Lower leg skin (tissue), 4 donors: Measurements from ENCODE around the gene ETFA. TPM values are rescaled to one million over a fixed set of nuclear protein-coding genes. Genes with fewer than 3 reads are reported as not detected.
"Not testable (repeated sequence)": the region's sequence is repeated elsewhere in the genome, so short reads cannot be mapped to it uniquely, and the experiment has no call there.

Experiments used
- DNase-seq, 2 donors: peaks; one replicate each; pipeline ENCODE4 v3.0.0-alpha.2; 2019; ENCODE audit warnings: low spot score in 2 of 2
- H3K4me3 ChIP-seq: fragments of 200-600 bp; sonication (generic); 2 replicates; pipeline ENCODE4 v1.5.1; 2017; ENCODE audit warnings: mild to moderate bottlenecking, low read depth; ENCODE audit not compliant: poor library complexity, severe bottlenecking
- POLR2A ChIP-seq, 2 donors: fragments of 450-650 bp; IDR thresholded peaks; one replicate each; pipeline ENCODE4 v1.6.1; 2016 to 2017; ENCODE audit warnings: antibody characterized with exemption in 2 of 2, mild to moderate bottlenecking in 1 of 2, moderate library complexity in 1 of 2
- WGBS, 2 donors: methylation state at CpG; one replicate each; pipeline ENCODE4 v1.1.5; 2018; 5-methylcytosine and 5-hydroxymethylcytosine counted together
- intact Hi-C: fragments of 100-400 bp; cut with DNase I; formaldehyde crosslinking; loops from one replicate; pipeline ENCODE4 v1.15.0; 2023; ENCODE audit warnings: low total_unique reads
- total RNA-seq, 4 donors: library from RNA; depleted of rRNA; stranded (reverse); fragments of >200 nt; gene quantifications; one replicate each; pipeline ENCODE4 v1.1.0, GENCODE V29; 2016
- TF ChIP-seq, protein P1 (sequence below), 3 donors: fragments of 450-650 bp; IDR thresholded peaks; one replicate each; pipeline ENCODE4 v1.5.1; 2016; ENCODE audit warnings: antibody characterized with exemption in 3 of 3, mild to moderate bottlenecking in 3 of 3, moderate library complexity in 2 of 3

The ETFA gene
- total RNA-seq, 4 donors from 2014 or later: 65.1 to 110 (median 67.5) TPM

DNA sequence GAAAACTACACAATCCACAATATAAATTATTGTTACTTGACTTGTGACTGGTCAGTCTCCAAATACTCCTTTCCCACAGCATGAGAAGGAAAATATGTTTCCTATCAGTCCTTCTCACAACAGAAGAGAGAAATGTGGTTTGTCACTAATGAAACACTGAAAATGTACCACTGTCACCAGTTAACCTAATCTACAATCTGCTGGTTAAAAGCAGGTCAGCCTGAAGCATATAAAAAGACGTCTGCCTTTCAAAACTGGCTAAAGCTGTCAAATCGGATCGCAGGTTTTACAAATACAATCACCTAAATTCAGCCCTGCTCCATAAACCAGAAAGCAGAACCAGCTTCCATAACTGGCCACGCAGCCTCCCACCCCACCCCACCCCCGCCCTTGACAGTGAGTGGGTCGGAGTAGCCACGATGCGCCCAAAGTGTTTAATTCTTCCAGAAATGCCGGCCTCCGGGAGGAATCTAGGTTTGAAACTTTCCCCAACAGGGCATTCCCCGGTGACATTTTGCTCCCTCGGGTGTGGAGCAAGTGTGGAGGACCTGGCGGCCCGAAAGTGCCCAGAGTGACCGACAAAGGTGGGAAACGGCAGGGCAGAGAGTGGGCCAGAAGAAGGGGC lies 682 bp downstream of the ETFA start:
- peak overlapping the region; percentile 85 for H3K4me3 ChIP-seq
- no peak for TF ChIP-seq POLR2A (IDR thresholded peaks at IDR 0.05)
- intact Hi-C loops: no loop called here
- DNase-seq: no peak
- WGBS, 2 donors: 0% methylated on average over 16 of the region's 16 CpGs

DNA sequence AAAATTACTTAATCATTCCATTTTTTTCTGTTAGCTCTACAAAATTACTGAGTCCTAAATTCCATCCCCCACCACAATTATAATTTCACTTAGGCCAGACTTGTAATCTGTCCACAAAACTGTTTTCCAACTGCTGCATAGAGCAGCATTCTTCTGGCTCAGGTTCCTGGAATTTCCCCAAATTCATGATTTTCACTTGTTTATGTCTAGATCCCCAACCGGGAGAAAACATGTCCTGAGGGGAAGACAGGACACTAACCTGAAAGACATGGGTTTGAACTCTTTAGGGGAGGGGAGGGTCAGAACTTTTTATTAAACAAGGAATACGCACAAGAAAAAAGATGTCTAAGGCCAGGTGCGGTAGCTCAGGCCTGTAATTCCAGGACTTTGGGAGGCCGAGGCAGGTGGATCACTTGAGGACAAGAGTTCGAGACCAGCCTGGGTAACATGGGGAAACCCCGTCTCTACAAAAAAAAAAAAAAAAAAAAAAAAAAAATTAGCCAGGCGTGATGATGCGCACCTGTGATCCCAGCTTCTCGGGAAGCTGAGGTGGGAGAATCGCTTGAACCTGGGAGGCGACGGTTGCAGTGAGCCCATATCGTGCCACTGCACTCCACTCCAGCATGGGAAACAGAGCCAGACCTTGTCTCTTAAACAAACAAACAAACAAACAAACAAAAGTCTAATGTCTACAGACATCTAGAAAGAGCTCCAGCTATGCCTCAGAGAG lies 1.5 kb downstream of the ETFA start:
- no peak overlapping the region for H3K4me3 ChIP-seq

DNA sequence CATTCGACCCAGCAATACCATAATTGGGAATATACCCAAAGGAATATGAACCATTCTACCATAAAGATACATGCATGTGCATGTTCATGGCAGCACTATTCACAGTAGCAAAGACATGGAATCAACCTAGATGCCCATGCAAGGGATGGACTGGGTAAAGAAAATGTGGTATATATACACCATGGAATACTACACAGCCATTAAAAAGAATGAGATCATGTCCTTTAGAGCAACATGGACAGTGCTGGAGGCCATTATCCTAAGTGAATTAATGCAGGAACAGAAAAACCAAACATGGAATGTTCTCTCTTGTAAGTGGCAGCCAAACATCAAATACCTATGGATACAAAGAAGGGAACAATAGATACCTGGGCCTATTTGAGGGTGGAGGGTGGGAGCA lies 7.4 kb downstream of the ETFA start:
- intact Hi-C loops: no loop called here
- TF ChIP-seq POLR2A (IDR thresholded peaks at IDR 0.05): no peak
- TF ChIP-seq, protein P1, sequence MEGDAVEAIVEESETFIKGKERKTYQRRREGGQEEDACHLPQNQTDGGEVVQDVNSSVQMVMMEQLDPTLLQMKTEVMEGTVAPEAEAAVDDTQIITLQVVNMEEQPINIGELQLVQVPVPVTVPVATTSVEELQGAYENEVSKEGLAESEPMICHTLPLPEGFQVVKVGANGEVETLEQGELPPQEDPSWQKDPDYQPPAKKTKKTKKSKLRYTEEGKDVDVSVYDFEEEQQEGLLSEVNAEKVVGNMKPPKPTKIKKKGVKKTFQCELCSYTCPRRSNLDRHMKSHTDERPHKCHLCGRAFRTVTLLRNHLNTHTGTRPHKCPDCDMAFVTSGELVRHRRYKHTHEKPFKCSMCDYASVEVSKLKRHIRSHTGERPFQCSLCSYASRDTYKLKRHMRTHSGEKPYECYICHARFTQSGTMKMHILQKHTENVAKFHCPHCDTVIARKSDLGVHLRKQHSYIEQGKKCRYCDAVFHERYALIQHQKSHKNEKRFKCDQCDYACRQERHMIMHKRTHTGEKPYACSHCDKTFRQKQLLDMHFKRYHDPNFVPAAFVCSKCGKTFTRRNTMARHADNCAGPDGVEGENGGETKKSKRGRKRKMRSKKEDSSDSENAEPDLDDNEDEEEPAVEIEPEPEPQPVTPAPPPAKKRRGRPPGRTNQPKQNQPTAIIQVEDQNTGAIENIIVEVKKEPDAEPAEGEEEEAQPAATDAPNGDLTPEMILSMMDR (IDR thresholded peaks at IDR 0.05): no peak
- no peak overlapping the region for H3K4me3 ChIP-seq
- 73 to 100% methylated on average over 1 of the region's 1 CpG for WGBS, 2 donors
- no peak for DNase-seq

More for the DNA sequence above, 1.5 kb downstream of the ETFA start:
- TF ChIP-seq, protein P1 (IDR thresholded peaks at IDR 0.05): no peak
- TF ChIP-seq POLR2A (IDR thresholded peaks at IDR 0.05): no peak
- intact Hi-C loops: no loop called here
- WGBS, 2 donors: 70 to 74% methylated on average over 13 of the region's 13 CpGs
- no peak for DNase-seq

DNA sequence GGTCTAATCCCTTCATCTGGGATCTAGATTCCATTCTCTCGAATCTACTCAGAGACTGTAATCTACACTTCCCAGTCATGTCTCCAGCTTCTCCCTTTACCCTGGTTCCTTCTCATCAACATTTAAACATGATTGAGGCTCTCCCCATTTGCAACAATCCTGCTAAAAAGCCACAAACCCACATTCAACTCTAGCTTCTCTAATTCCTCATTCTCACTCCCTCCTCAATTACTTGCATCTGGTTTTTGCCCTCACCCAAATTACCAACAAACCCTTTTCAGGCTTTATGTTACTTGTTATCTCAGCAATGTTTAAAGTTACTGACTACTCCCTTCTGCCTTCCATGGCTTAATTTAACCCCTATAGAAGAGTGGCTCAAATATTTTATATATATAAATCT lies 11.5 kb downstream of the ETFA start:
- no peak for DNase-seq
- H3K4me3 ChIP-seq: no peak overlapping the region
- intact Hi-C loops: no loop called here
- TF ChIP-seq POLR2A (IDR thresholded peaks at IDR 0.05): no peak
- TF ChIP-seq, protein P1 (IDR thresholded peaks at IDR 0.05): no peak
- WGBS, 2 donors: 84 to 87% methylated on average over 1 of the region's 1 CpG

DNA sequence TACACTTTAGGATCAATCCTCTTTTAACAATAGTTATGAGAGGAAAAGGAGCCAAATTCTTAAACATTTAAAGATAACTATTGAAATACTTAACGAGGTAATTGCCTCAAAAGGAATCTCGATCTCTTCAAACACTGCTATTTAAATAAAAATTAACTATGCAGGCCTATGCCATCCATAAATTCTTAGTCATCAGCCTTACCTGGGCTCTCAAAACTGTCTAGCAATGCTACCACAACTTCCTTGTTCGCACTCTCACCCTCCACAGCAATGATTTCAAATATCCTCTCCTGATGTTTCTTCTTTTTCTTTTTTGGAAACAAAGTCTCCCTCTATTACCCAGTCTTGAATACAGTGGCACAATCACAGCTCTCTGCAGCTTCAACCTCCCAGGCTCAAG lies 12.3 kb downstream of the ETFA start:
- WGBS, 2 donors: 60 to 71% methylated on average over 3 of the region's 3 CpGs
- intact Hi-C loops: no loop called here
- no peak for TF ChIP-seq POLR2A (IDR thresholded peaks at IDR 0.05)
- TF ChIP-seq, protein P1 (IDR thresholded peaks at IDR 0.05): no peak
- H3K4me3 ChIP-seq: no peak overlapping the region
- DNase-seq: no peak

DNA sequence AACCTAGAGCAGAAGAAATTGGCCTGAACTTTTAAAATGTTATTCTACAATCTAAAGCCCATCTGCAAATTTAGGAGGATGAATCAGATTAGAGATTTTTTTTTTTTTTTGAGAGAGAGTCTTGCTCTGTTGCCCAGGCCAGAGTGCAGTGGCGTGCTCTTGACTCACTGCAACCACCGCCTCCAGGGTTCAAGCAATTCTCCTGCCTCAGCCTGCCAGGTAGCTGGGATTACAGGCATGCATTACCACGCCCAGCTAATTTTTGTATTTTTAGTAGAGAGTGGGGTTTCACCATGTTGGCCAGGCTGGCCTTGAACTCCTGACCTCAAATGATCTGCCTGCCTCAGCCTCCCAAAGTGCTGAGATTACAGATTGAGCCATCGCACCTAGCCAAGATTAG lies 13.3 kb downstream of the ETFA start:
- DNase-seq, intact Hi-C loops, H3K4me3 ChIP-seq: not testable (repeated sequence)
- 77 to 89% methylated on average over 4 of the region's 4 CpGs for WGBS, 2 donors
